22Rv1 (cell line): ENCODE results near the gene NAA30.

ENCODE experiments used
- CTCF ChIP-seq: fragments of 450-650 bp; IDR thresholded peaks from 2 replicates; pipeline ENCODE4 v1.5.1; 2017; ENCODE audit warnings: mild to moderate bottlenecking
- ZFX ChIP-seq: fragments of 450-650 bp; IDR thresholded peaks from 2 replicates; pipeline ENCODE4 v1.6.1; 2017; ENCODE audit warnings: antibody characterized with exemption, borderline replicate concordance

- TF ChIP-seq CTCF (no peak), ZFX (no peak)
These were observed 26.8 kb downstream of the NAA30 start for GRCh38 chr14:57417228-57417627.
